OCI-M2 (cell line): ENCODE results near the gene SSH2.
"Not testable (repeated sequence)": the region's sequence is repeated elsewhere in the genome, so short reads cannot be mapped to it uniquely, and the experiment has no call there.

Experiments used
- DNase-seq: peaks from one replicate; lab custom pipeline; 2025; ENCODE audit not compliant: unreplicated experiment; lab: John Stamatoyannopoulos, UW

Gene SSH2

GRCh38 chr17:29682054-29682453 is 248.0 kb downstream of the SSH2 start:
- no peak for DNase-seq

- DNase-seq: no peak
Measured at GRCh38 chr17:29677824-29678223, 252.2 kb downstream of the SSH2 start.

- DNase-seq: no peak
Measured at GRCh38 chr17:29677221-29677791, 252.7 kb downstream of the SSH2 start.

- DNase-seq: not testable (repeated sequence)
Measured at GRCh38 chr17:29675961-29676360, 254.1 kb downstream of the SSH2 start.

GRCh38 chr17:29674281-29674680 is 255.7 kb downstream of the SSH2 start:
- DNase-seq: no peak

GRCh38 chr17:29671661-29672060 is 258.4 kb downstream of the SSH2 start:
- DNase-seq: no peak

- no peak for DNase-seq
Measured at GRCh38 chr17:29669266-29669665, 260.8 kb downstream of the SSH2 start.

GRCh38 chr17:29667969-29668368 is 262.1 kb downstream of the SSH2 start:
- DNase-seq: no peak

GRCh38 chr17:29665481-29665810 is 264.6 kb downstream of the SSH2 start:
- DNase-seq: no peak

GRCh38 chr17:29664743-29665480 is 265.1 kb downstream of the SSH2 start:
- no peak for DNase-seq

GRCh38 chr17:29663155-29663554 is 266.9 kb downstream of the SSH2 start:
- DNase-seq: no peak

GRCh38 chr17:29661213-29661612 is 268.8 kb downstream of the SSH2 start:
- no peak for DNase-seq

GRCh38 chr17:29659155-29659554 is 270.9 kb downstream of the SSH2 start:
- no peak for DNase-seq

GRCh38 chr17:29655323-29655722 is 274.7 kb downstream of the SSH2 start:
- no peak for DNase-seq

- no peak for DNase-seq
Measured at GRCh38 chr17:29653995-29654714, 275.9 kb downstream of the SSH2 start.

GRCh38 chr17:29652976-29653375 is 277.1 kb downstream of the SSH2 start:
- DNase-seq: no peak

GRCh38 chr17:29651913-29652312 is 278.1 kb downstream of the SSH2 start:
- not testable (repeated sequence) for DNase-seq

GRCh38 chr17:29650396-29650795 is 279.6 kb downstream of the SSH2 start:
- no peak for DNase-seq

GRCh38 chr17:29649359-29649758 is 280.7 kb downstream of the SSH2 start:
- no peak for DNase-seq

- DNase-seq: no peak
Measured at GRCh38 chr17:29648005-29648404, 282.0 kb downstream of the SSH2 start.

GRCh38 chr17:29645515-29646051 is 284.4 kb downstream of the SSH2 start:
- no peak for DNase-seq

- no peak for DNase-seq
Measured at GRCh38 chr17:29643817-29644160, 286.2 kb downstream of the SSH2 start.
